Erythroblast (primary cell): ENCODE data around the gene ARHGEF11.

Experiments
- GATA1 ChIP-seq: IDR thresholded peaks from 2 replicates; pipeline ENCODE4 v1.6.1; 2011; ENCODE audit warnings: low read depth, mild to moderate bottlenecking, control low read depth, low read length, moderate library complexity
- POLR2A ChIP-seq: IDR thresholded peaks from 2 replicates; pipeline ENCODE4 v1.6.1; 2011; ENCODE audit warnings: mild to moderate bottlenecking, low read length

GRCh38 chr1:157090771-157091170, 45.2 kb upstream of the ARHGEF11 start:
- no peak for TF ChIP-seq POLR2A
- TF ChIP-seq GATA1, result no peak
